A549 (cell line): Measurements from ENCODE around the gene NARS2. TPM values are rescaled to one million over a fixed set of nuclear protein-coding genes. Genes with fewer than 3 reads are reported as not detected.

Experiments
- ATAC-seq, 2 experiments: fragments of 200-7000 bp in 1 of 2; fragments of >200 bp in 1 of 2; cut with Nextera tagmentation in 1 of 2; cut with Tn5 transposase in 1 of 2; 3 replicates each; pipeline versions ENCODE4 v1.8.0 to v1.9.1; 2018 to 2020; ENCODE audit warnings: mild to moderate bottlenecking in 1 of 2, moderate library complexity in 1 of 2
- CTCF ChIA-PET: fragments of 300-600 bp; sonication (Branson Sonifier 250); formaldehyde crosslinking; extraction: SDS; loops from one replicate; lab custom pipeline; 2021; ENCODE audit warnings: antibody characterized with exemption, inconsistent platforms; lab: Yijun Ruan, JAX
- POLR2A ChIA-PET: fragments of 350-600 bp; formaldehyde crosslinking; extraction: SDS; loops from one replicate; lab custom pipeline; 2021; ENCODE audit warnings: antibody characterized with exemption, inconsistent platforms; lab: Yijun Ruan, JAX
- DNase-seq, 2 experiments: peaks; one replicate each; pipeline versions ENCODE4 v3.0.0 to v3.0.0-alpha.2; 2011 to 2016; ENCODE audit warnings: low read depth in 1 of 2, low spot score in 1 of 2
- FAIRE-seq: peaks from 2 replicates; lab custom pipeline; 2011; peaks lifted over from hg19 to GRCh38; lab: Jason Lieb, UNC
- H3K27ac ChIP-seq, 2 experiments: fragments of >200 bp; sonication (Bioruptor Twin); formaldehyde crosslinking; 3 replicates each; pipeline ENCODE4 v1.5.1; 2016 to 2017
- H3K4me1 ChIP-seq: fragments of >200 bp; sonication (Bioruptor Twin); formaldehyde crosslinking; 3 replicates; pipeline ENCODE4 v1.6.1; 2016
- H3K4me2 ChIP-seq: fragments of >200 bp; sonication (Bioruptor Twin); formaldehyde crosslinking; 3 replicates; pipeline ENCODE4 v1.6.1; 2016
- H3K4me3 ChIP-seq: fragments of >200 bp; sonication (Bioruptor Twin); formaldehyde crosslinking; 3 replicates; pipeline ENCODE4 v1.5.1; 2016
- H3K9me3 ChIP-seq: fragments of >200 bp; sonication (Bioruptor Twin); formaldehyde crosslinking; 3 replicates; pipeline ENCODE4 v1.6.1; 2016
- BHLHE40 ChIP-seq: IDR thresholded peaks from 2 replicates; pipeline ENCODE4 v1.6.1; 2012; ENCODE audit warnings: low read depth, low read length, inconsistent platforms
- CEBPB ChIP-seq, 2 experiments: fragments of >200 bp in 1 of 2; sonication (Bioruptor Twin) in 1 of 2; formaldehyde crosslinking in 1 of 2; IDR thresholded peaks; 2 replicates each; pipeline ENCODE4 v1.6.1; 2012 to 2016
- CHD2 ChIP-seq: fragments of 150-350 bp; IDR thresholded peaks from 2 replicates; pipeline ENCODE4 v1.6.1; 2014; ENCODE audit warnings: low read length; ENCODE audit not compliant: partially characterized antibody
- ESRRA ChIP-seq: fragments of 150-350 bp; IDR thresholded peaks from 2 replicates; pipeline ENCODE4 v1.6.1; 2014; ENCODE audit warnings: mild to moderate bottlenecking, low read length, borderline replicate concordance
- GATA3 ChIP-seq: IDR thresholded peaks from 2 replicates; pipeline ENCODE4 v1.6.1; 2012; ENCODE audit warnings: borderline replicate concordance
- HMGXB4 ChIP-seq: fragments of 250-450 bp; sonication (Bioruptor Pico); IDR thresholded peaks from 2 replicates; pipeline ENCODE4 v1.5.0; 2021; ENCODE audit warnings: mild to moderate bottlenecking, moderate library complexity, borderline replicate concordance
- HOXA7 ChIP-seq: fragments of 250-450 bp; sonication (Bioruptor Pico); IDR thresholded peaks from 2 replicates; pipeline ENCODE4 v1.5.0; 2020; ENCODE audit warnings: mild to moderate bottlenecking, moderate library complexity
- HOXB5 ChIP-seq: fragments of 250-450 bp; sonication (Bioruptor Pico); IDR thresholded peaks from 2 replicates; pipeline ENCODE4 v1.5.0; 2020; ENCODE audit warnings: mild to moderate bottlenecking, moderate library complexity
- JUN ChIP-seq, 2 experiments: fragments of >200 bp; sonication (Bioruptor Twin); formaldehyde crosslinking; IDR thresholded peaks; 2 replicates in 1 of 2; 3 replicates in 1 of 2; pipeline ENCODE4 v1.6.1; 2016 to 2017
- JUNB ChIP-seq: fragments of >200 bp; sonication (Bioruptor Twin); formaldehyde crosslinking; IDR thresholded peaks from 2 replicates; pipeline ENCODE4 v1.6.1; 2016
- KDM1A ChIP-seq: fragments of 200-600 bp; sonication (generic); IDR thresholded peaks from 2 replicates; pipeline ENCODE4 v1.6.1; 2016; ENCODE audit warnings: low read depth, mild to moderate bottlenecking
- KDM5A ChIP-seq: fragments of 200-600 bp; sonication (generic); IDR thresholded peaks from 2 replicates; pipeline ENCODE4 v1.6.1; 2016; ENCODE audit warnings: antibody characterized with exemption, mild to moderate bottlenecking
- MYC ChIP-seq: IDR thresholded peaks from 2 replicates; pipeline ENCODE4 v1.6.1; 2012; ENCODE audit warnings: mild to moderate bottlenecking, inconsistent platforms, low read length, improper control_type of control experiment, borderline replicate concordance
- NPAS2 ChIP-seq: fragments of 250-450 bp; sonication (Bioruptor Pico); IDR thresholded peaks from 2 replicates; pipeline ENCODE4 v1.8.0; 2022; ENCODE audit warnings: mild to moderate bottlenecking, moderate library complexity, borderline replicate concordance
- NR3C1 ChIP-seq: fragments of >200 bp; sonication (Bioruptor Twin); formaldehyde crosslinking; IDR thresholded peaks from 3 replicates; pipeline ENCODE4 v1.6.1; 2017
- PHF8 ChIP-seq: fragments of 200-600 bp; sonication (generic); IDR thresholded peaks from 2 replicates; pipeline ENCODE4 v1.6.1; 2016; ENCODE audit warnings: low read depth, mild to moderate bottlenecking, antibody characterized with exemption, moderate library complexity, borderline replicate concordance
- POLR2AphosphoS2 ChIP-seq: conservative IDR thresholded peaks from 2 replicates; pipeline ENCODE4 v1.6.1; 2012; ENCODE audit warnings: low read length, improper control_type of control experiment, inconsistent platforms
- SMC3 ChIP-seq: fragments of >200 bp; sonication (Bioruptor Twin); formaldehyde crosslinking; IDR thresholded peaks from 3 replicates; pipeline ENCODE4 v1.6.1; 2018; ENCODE audit warnings: inconsistent platforms
- TFCP2L1 ChIP-seq: fragments of 250-450 bp; sonication (Bioruptor Pico); IDR thresholded peaks from 2 replicates; pipeline ENCODE4 v1.5.0; 2021; ENCODE audit warnings: mild to moderate bottlenecking
- TP53 ChIP-seq: fragments of 250-450 bp; sonication (Bioruptor Pico); IDR thresholded peaks from 2 replicates; pipeline ENCODE4 v1.5.0; 2021; ENCODE audit warnings: mild to moderate bottlenecking, moderate library complexity
- ZC3H11A ChIP-seq: fragments of 450-650 bp; IDR thresholded peaks from 2 replicates; pipeline ENCODE4 v1.6.1; 2014; ENCODE audit warnings: antibody characterized with exemption, mild to moderate bottlenecking
- WGBS: methylation state at CpG from one replicate; pipeline ENCODE4 v1.1.6; 2017; ENCODE audit errors: missing lambda C conversion rate; 5-methylcytosine and 5-hydroxymethylcytosine counted together
- polyA plus RNA-seq, 4 experiments: library from polyadenylated mRNA; depleted of rRNA in 3 of 4; stranded (reverse); fragments of >200 nt; fragmentation: RNase III in 1 of 4; extraction: RNeasy Plus Mini Kit Qiagen cat#74134 plus additional on column Dnase treatment in 1 of 4; gene quantifications; 2 replicates in 3 of 4; 3 replicates in 1 of 4; pipeline ENCODE4 v1.2.3, GENCODE V29; 2011 to 2017
- TF ChIP-seq, protein P1 (sequence below): fragments of >200 bp; sonication (Bioruptor Twin); formaldehyde crosslinking; IDR thresholded peaks from 3 replicates; pipeline ENCODE4 v1.5.1; 2016
- TF ChIP-seq, protein P2 (sequence below): IDR thresholded peaks from 2 replicates; pipeline ENCODE4 v1.6.1; 2012

NARS2 gene
- polyA plus RNA-seq, 2 of the 4 experiments (the other 2 are of a cell fraction) = 29.7 to 57.7 TPM

- TF ChIP-seq GATA3 (no peak), JUN (IDR thresholded peaks at IDR 0.05) (no peak)
- TF ChIP-seq, protein P1, sequence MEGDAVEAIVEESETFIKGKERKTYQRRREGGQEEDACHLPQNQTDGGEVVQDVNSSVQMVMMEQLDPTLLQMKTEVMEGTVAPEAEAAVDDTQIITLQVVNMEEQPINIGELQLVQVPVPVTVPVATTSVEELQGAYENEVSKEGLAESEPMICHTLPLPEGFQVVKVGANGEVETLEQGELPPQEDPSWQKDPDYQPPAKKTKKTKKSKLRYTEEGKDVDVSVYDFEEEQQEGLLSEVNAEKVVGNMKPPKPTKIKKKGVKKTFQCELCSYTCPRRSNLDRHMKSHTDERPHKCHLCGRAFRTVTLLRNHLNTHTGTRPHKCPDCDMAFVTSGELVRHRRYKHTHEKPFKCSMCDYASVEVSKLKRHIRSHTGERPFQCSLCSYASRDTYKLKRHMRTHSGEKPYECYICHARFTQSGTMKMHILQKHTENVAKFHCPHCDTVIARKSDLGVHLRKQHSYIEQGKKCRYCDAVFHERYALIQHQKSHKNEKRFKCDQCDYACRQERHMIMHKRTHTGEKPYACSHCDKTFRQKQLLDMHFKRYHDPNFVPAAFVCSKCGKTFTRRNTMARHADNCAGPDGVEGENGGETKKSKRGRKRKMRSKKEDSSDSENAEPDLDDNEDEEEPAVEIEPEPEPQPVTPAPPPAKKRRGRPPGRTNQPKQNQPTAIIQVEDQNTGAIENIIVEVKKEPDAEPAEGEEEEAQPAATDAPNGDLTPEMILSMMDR = no peak
Observed at GRCh38 chr11:78533399-78533798, 41.3 kb downstream of the NARS2 start (continued).

- DNase-seq = no peak
- 93% methylated on average over 3 of the region's 3 CpGs for WGBS
- CTCF ChIA-PET = interaction anchor here (0.6 to 0.8 kb wide), 2 partner anchors 22 to 32 kb away, joined by 4 read pairs; no protein-coding TSS in a partner anchor
Observed at GRCh38 chr11:78532991-78533390, 41.7 kb downstream of the NARS2 start.

DNA sequence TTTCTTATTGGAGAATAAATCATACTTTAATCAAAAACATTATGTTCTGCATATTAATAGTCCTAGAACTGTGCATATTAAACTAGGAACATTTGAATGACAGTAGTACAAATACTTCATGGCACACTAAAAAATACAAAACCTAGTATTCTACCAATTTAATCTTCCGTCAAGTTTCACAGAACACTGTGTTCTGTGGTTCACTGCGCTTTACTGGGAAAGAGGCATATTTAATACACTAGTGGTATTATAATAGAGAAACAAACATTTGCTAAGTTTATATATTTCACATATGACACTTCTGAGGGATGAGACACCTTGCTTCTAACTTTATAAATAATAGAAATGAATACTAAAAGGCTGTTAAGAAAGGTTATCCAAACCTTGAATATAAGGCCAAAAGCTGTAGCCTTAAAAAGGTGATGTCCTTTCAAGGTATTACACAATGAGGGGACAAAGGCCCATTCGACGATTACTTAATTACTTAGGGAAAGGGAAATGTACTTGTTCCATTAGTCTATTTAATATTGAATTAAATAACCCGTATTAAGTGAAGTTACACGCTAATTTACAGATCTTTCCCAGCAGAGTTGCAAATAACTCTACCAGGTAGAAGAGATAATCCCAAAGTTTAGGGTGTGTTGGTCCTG lies 48.0 kb downstream of the NARS2 start:
- POLR2A ChIA-PET = no interaction called here
- FAIRE-seq = no peak

More at GRCh38 chr11:78532991-78533390, 41.7 kb downstream of the NARS2 start:
- Histone ChIP-seq H3K9me3 (no peaks in the 10 kb centered on the region), H3K4me2 (no peak overlapping the region), H3K4me3 (no peak overlapping the region), H3K4me1 (no peaks in the 10 kb centered on the region), H3K27ac (no peak overlapping the region)
- ATAC-seq = no peak
- no peak for TF ChIP-seq SMC3
- POLR2A ChIA-PET = no interaction called here
- no peak for FAIRE-seq

DNA sequence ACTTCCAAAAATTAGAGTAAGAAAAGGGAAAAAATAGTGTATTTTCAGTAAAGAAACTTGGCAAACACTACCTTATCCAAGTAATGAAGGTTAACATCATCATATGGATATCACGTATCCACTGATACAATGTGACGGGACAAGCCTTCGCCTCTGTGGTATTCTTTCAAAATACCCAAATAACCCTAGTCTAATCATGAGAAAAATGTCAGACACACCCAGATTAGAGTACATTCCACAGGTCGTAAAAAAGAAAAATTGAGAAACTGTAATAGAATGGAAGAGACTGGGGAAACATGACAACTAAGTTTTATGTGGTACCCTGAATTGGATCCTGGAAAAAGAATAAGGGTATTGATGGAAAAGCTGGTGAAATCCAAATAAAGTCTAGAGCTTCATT lies 48.9 kb downstream of the NARS2 start:
- FAIRE-seq (no peak), ATAC-seq (no peak), DNase-seq (no peak)
- 84% methylated on average over 4 of the region's 4 CpGs for WGBS
- TF ChIP-seq KDM5A (no peak), PHF8 (no peak)
- Histone ChIP-seq H3K9me3 (no peaks in the 10 kb centered on the region), H3K27ac (no peak overlapping the region), H3K4me2 (no peak overlapping the region), H3K4me1 (0 out of 3 replicates have a peak, but pooled peaks cover 4% of the 10 kb centered on the region), H3K4me3 (no peak overlapping the region)
- ChIA-PET CTCF (no interaction called here), POLR2A (no interaction called here)

More for the DNA sequence above, 48.0 kb downstream of the NARS2 start:
- CTCF ChIA-PET = no interaction called here
- Histone ChIP-seq H3K4me1 (0 out of 3 replicates have a peak, but pooled peaks cover 4% of the 10 kb centered on the region), H3K4me2 (no peak overlapping the region), H3K4me3 (no peak overlapping the region), H3K9me3 (no peaks in the 10 kb centered on the region), H3K27ac (no peak overlapping the region)
- ATAC-seq (no peak), DNase-seq (no peak)
- 78% methylated on average over 6 of the region's 6 CpGs for WGBS
- TF ChIP-seq HOXB5 (CRISPR knock-in tag) (no peak), HMGXB4 (CRISPR knock-in tag) (no peak), KDM5A (no peak), TFCP2L1 (CRISPR knock-in tag) (no peak), POLR2AphosphoS2 (no peak), ESRRA (no peak), KDM1A (no peak), CEBPB (IDR thresholded peaks at IDR 0.05) (no peak)

- DNase-seq = no peak
- WGBS = 87% methylated on average over 1 of the region's 1 CpG
- POLR2A ChIA-PET = interaction anchor here (0.7 kb wide), 1 partner anchor 44 kb away, joined by 3 read pairs; no protein-coding TSS in a partner anchor
- CTCF ChIA-PET = interaction anchor here (1.8 kb wide), 1 partner anchor 44 kb away, joined by 4 read pairs; no protein-coding TSS in a partner anchor
- Histone ChIP-seq H3K4me1 (no peaks in the 10 kb centered on the region), H3K27ac (no peak overlapping the region)
- no peak for FAIRE-seq
- TF ChIP-seq JUNB (no peak), SMC3 (no peak), MYC (no peak), GATA3 (no peak), CHD2 (no peak), BHLHE40 (no peak), CEBPB (IDR thresholded peaks at IDR 0.05) (no peak), JUN (IDR thresholded peaks at IDR 0.05) (no peak), HOXA7 (CRISPR knock-in tag) (no peak), NR3C1 (no peak), ZC3H11A (no peak), NPAS2 (no peak), TP53 (CRISPR knock-in tag) (no peak)
- TF ChIP-seq, protein P2, sequence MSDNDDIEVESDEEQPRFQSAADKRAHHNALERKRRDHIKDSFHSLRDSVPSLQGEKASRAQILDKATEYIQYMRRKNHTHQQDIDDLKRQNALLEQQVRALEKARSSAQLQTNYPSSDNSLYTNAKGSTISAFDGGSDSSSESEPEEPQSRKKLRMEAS = no peak
- TF ChIP-seq, all 56 proteins: peak for 0
- no peak for ATAC-seq
- Histone ChIP-seq H3K4me3 (no peak overlapping the region), H3K9me3 (no peaks in the 10 kb centered on the region), H3K4me2 (no peak overlapping the region)
Observed at GRCh38 chr11:78520230-78520629, 54.4 kb downstream of the NARS2 start.
